Thoracic aorta endothelial cell (primary cell): ENCODE measurements around the gene YY1. TPM values are rescaled to one million over a fixed set of nuclear protein-coding genes. Genes with fewer than 3 reads are reported as not detected.

Source experiments
- small RNA-seq: library from RNA; depleted of rRNA; stranded (forward); fragments of <200 nt; gene quantifications from one replicate; pipeline ENCODE3, GENCODE V24; 2012
- total RNA-seq: library from RNA; depleted of rRNA; stranded (reverse); fragments of >200 nt; gene quantifications from 2 replicates; pipeline ENCODE4 v1.2.3, GENCODE V29; 2012

Gene YY1
- total RNA-seq, result 62.8 and 75.8 TPM in 2 replicates

DNA sequence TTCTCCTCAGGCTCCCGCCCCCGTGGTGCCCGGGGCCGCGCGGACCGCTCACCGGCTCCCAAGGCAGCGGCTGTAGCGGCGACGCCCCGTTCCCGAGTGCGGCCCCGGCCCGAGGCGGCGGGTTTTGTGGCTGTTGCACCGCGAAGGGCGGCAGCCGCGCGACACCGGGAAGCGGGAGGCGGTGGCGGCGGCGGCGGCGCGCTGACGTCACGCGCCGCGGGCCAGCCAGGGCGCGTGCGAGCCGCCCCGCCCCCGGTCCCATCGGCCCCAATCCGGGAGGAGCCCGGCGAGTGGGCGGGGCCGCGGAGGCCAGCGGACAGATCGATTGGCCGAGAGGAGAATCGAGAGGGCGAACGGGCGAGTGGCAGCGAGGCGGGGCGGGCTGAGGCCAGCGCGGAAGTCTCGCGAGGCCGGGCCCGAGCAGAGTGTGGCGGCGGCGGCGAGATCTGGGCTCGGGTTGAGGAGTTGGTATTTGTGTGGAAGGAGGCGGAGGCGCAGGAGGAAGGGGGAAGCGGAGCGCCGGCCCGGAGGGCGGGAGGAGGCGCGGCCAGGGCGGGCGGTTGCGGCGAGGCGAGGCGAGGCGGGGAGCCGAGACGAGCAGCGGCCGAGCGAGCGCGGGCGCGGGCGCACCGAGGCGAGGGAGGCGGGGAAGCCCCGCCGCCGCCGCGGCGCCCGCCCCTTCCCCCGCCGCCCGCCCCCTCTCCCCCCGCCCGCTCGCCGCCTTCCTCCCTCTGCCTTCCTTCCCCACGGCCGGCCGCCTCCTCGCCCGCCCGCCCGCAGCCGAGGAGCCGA, at the start of gene YY1:
YY1 (plus strand) TSS at position 726 of the 792 bp plus-strand sequence. CDS start 101 bp downstream, outside the sequence.

DNA sequence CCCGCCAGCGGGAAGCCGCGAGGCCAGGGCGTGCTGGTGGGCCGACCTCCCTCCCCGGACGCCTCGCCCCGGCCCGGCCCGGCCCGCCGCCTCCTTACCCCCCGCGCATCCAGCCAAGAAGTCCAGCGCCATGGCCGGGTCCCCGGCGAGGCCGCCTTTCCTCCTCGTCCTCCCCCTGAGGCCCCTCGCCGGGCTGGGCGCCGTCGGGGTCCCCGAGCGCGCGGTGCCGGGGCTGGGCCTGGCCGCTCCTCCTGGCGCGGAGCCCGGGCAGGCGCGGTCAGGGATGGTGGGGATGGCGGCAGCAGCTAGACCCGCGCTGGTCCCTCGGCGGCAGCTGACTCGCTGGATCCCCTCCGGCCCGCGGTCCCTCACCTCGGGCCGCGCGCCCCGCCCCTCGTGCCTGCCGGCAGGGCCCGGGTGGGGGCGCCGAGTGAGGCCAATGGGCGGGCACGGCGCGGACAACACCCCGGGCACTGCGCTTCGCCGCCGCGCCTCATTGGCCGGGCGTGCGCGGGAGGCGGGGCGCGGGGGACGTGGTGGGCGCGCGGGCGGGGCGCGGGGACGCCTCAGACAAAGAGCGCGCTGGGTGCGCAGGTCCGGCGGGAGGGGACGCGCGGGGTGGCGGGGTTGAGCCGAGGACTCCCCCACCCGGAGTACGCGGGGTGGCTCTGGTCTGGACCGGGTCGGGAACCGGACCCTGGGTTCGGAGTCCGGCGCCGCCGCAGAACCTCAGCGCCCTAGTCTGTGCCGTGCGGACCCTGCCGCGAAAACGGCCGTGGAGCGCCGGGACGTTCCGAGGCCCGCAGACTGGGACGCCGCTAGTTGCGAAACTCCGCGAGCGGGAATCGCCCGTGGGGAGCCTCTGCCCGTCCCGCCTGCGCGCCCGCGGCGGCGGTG, 67.4 kb downstream of the YY1 start, which contains the start of gene SLC25A29:
SLC25A29 (minus strand) TSS at position 344 of the 897 bp plus-strand sequence; CDS start at position 132, 212 bp downstream.

DNA sequence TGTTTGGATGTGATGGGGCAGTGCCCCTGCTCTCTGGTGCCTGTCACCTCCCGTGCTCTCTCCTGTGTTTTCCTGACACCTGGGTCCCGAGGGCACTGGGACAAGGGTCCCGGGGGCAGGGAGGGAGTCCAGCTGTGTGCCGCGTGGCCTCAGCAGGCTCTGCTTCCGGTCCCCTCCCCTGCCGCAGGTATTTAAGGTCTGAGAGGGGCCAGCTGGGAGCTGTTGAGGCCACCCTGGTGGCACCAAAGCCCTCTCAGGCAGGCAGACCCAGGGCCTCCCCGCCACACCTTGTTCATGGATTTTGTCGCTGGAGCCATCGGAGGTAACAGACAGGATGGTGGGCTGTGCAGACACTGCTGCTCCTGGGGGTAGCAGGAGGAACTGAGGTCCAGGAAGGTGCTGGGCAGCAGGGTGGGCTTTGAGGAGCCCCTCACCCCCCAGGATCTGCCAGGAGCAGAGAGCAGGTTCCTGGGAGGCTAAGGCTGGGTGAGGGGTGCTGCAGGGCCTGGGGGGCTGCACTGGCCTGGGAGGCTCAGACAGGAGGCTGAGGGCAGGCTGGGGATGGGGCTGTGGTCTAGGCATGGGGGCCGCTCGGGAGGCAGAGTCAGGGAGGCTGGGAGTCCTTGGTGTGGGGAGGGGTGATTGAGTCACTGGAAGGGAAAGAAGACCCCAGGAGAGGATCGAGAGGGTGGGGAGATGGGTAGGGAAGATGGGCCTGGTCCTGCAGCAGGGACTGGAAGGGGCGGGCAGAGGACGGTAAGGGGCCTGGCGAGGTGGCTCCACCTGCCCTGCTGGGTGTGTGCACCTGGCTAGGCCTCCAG, 84.4 kb downstream of the YY1 start, which contains the start of gene SLC25A47:
SLC25A47 (plus strand) TSS at position 219 of the 821 bp plus-strand sequence; CDS start at position 295, 76 bp downstream.

Small RNAs within 50 kb of the gene (small RNA-seq; reads per million reads assigned to genes)
- gene MIR345 (2.9 reads per million, percentile 63 among the genes with 10 or more reads in this experiment), gene RN7SL523P (not detected)

Other genes starting within 250 kb of the YY1 start
- gene EVL, start 173.7 kb upstream of the YY1 start, total RNA-seq, result 18.9 and 24.2 TPM in 2 replicates
- gene DEGS2, start 79.5 kb upstream of the YY1 start, total RNA-seq, result under 0.01 TPM in 1 of 2 replicates, not detected in the other
- gene SLC25A29, start 67.3 kb downstream of the YY1 start, total RNA-seq, result 35.8 TPM in 2 replicates
- not detected in 2 replicates for gene SLC25A47, start 84.2 kb downstream of the YY1 start, total RNA-seq
- gene WDR25, start 137.3 kb downstream of the YY1 start, total RNA-seq, result 8.1 and 12.3 TPM in 2 replicates